ENCODE measurements around the gene BTBD8. TPM values are rescaled to one million over a fixed set of nuclear protein-coding genes. Genes with fewer than 3 reads are reported as not detected.

Gene BTBD8
- polyA plus RNA-seq, 1 donor from 2014 or later: 38.6 TPM

GRCh38 chr1:92167151-92167550 lies 87.0 kb downstream of the BTBD8 start:
- no peak overlapping the region for H3K9ac ChIP-seq (ENCODE audit: low read length)
- H3K4me3 ChIP-seq (ENCODE audit: low read length): no peak overlapping the region
- H2AFZ ChIP-seq (ENCODE audit: low read depth, low read length): no peak overlapping the region
- H3K27ac ChIP-seq (ENCODE audit: low read length): no peak overlapping the region
- no peaks in the 10 kb centered on the region for H3K27me3 ChIP-seq (ENCODE audit: insufficient read depth, low read depth, low read length)
- H3K9me3 ChIP-seq (ENCODE audit: low read length): no peaks in the 10 kb centered on the region
- no peak overlapping the region for H3K4me2 ChIP-seq (ENCODE audit: low read length)
- no peaks in the 10 kb centered on the region for H3F3A ChIP-seq (ENCODE audit: insufficient read depth, low read length, poor library complexity, severe bottlenecking)
- peaks cover 32% of the 10 kb centered on the region for H3K79me2 ChIP-seq (replicated peaks; ENCODE audit: insufficient read depth, low read length)
- no peaks in the 10 kb centered on the region for H3K36me3 ChIP-seq (ENCODE audit: insufficient read depth, low read length)
- TF ChIP-seq RAD21 (conservative IDR thresholded peaks at IDR 0.05) (no peak), REST (IDR thresholded peaks at IDR 0.05; ENCODE audit: borderline replicate concordance) (no peak), EZH2 (IDR thresholded peaks at IDR 0.05; ENCODE audit: borderline replicate concordance, insufficient read depth, low read length, poor library complexity, severe bottlenecking) (no peak), SMC3 (conservative IDR thresholded peaks at IDR 0.05; ENCODE audit: poor library complexity) (no peak)
- H3K9me2 ChIP-seq (ENCODE audit: insufficient read depth, low read length): no peaks in the 10 kb centered on the region
- no peaks in the 10 kb centered on the region for H4K20me1 ChIP-seq (ENCODE audit: insufficient read depth)

- no peaks in the 10 kb centered on the region for H3K27me3 ChIP-seq (ENCODE audit: insufficient read depth, low read depth, low read length)
- H3K27ac ChIP-seq (ENCODE audit: low read length): peak overlapping the region; percentile 97
- H3K9me2 ChIP-seq (ENCODE audit: insufficient read depth, low read length): no peaks in the 10 kb centered on the region
- H3K4me3 ChIP-seq (ENCODE audit: low read length): peak overlapping the region; percentile 70
- H3F3A ChIP-seq (ENCODE audit: insufficient read depth, low read length, poor library complexity, severe bottlenecking): no peaks in the 10 kb centered on the region
- peak overlapping the region; percentile 68 for H3K4me2 ChIP-seq (ENCODE audit: low read length)
- TF ChIP-seq TAF1 (IDR thresholded peaks at IDR 0.05; ENCODE audit: low read depth) (peak; percentile 97), EZH2 (IDR thresholded peaks at IDR 0.05; ENCODE audit: borderline replicate concordance, insufficient read depth, low read length, poor library complexity, severe bottlenecking) (no peak), REST (IDR thresholded peaks at IDR 0.05; ENCODE audit: borderline replicate concordance) (peak; percentile 81), EP300 (conservative IDR thresholded peaks at IDR 0.05; ENCODE audit: poor library complexity, severe bottlenecking) (peak; percentile 66), SMC3 (conservative IDR thresholded peaks at IDR 0.05; ENCODE audit: poor library complexity) (peak; percentile 42), MXI1 (conservative IDR thresholded peaks at IDR 0.05; ENCODE audit: poor library complexity, severe bottlenecking) (peak; percentile 41), CTCF (IDR thresholded peaks at IDR 0.05; ENCODE audit: poor library complexity, severe bottlenecking) (no peak), RAD21 (conservative IDR thresholded peaks at IDR 0.05) (peak; percentile 35), POLR2AphosphoS5 (IDR thresholded peaks at IDR 0.05) (peak; percentile 99)
- H3K9me3 ChIP-seq (ENCODE audit: low read length): no peaks in the 10 kb centered on the region
- peaks cover 46% of the 10 kb centered on the region for H3K79me2 ChIP-seq (replicated peaks; ENCODE audit: insufficient read depth, low read length)
- no peaks in the 10 kb centered on the region for H4K20me1 ChIP-seq (ENCODE audit: insufficient read depth)
- peak overlapping the region; percentile 82 for H3K9ac ChIP-seq (ENCODE audit: low read length)
- H3K36me3 ChIP-seq (ENCODE audit: insufficient read depth, low read length): no peaks in the 10 kb centered on the region
- H2AFZ ChIP-seq (ENCODE audit: low read depth, low read length): peak overlapping the region; percentile 46
These were observed 88.5 kb downstream of the BTBD8 start for GRCh38 chr1:92168657-92169056.

All from neural cell (in vitro differentiated cells).